B cell (primary cell): Measurements from ENCODE around the gene CDH16. TPM values are rescaled to one million over a fixed set of nuclear protein-coding genes. Genes with fewer than 3 reads are reported as not detected.

Experiments used
- ATAC-seq: fragments of 200-7000 bp; cut with Tn5 transposase; one replicate; pipeline ENCODE4 v1.10.0; 2021; ENCODE audit warnings: low read depth, mild to moderate bottlenecking, moderate number of reproducible peaks, moderate library complexity
- CTCF ChIA-PET: fragments of 350-600 bp; sonication (Branson Sonifier 250); formaldehyde crosslinking; loops from one replicate; lab custom pipeline; 2021; ENCODE audit warnings: antibody characterized with exemption, inconsistent platforms; lab: Charles Lee
- POLR2A ChIA-PET: fragments of 350-600 bp; sonication (Branson Sonifier 250); formaldehyde crosslinking; loops from one replicate; lab custom pipeline; 2021; ENCODE audit warnings: antibody characterized with exemption; lab: Charles Lee
- DNase-seq: peaks from one replicate; pipeline ENCODE4 v3.0.0; 2013
- H2AFZ ChIP-seq: 2 replicates; pipeline ENCODE4 v1.6.1; 2012; ENCODE audit warnings: mild to moderate bottlenecking, low read depth, low read length; ENCODE audit not compliant: insufficient read depth, poor library complexity, severe bottlenecking
- H3K27ac ChIP-seq, 2 donors: 1 replicate in 1 of 2; 2 replicates in 1 of 2; pipeline ENCODE4 v1.5.1; 2012 to 2013; ENCODE audit warnings: low read length in 2 of 2, mild to moderate bottlenecking in 2 of 2, moderate library complexity in 1 of 2
- H3K27me3 ChIP-seq, 4 experiments: fragments of 200-600 bp in 1 of 4; sonication (generic) in 1 of 4; replicated peaks in 1 of 4; 1 replicate in 2 of 4; 2 replicates in 2 of 4; pipeline versions ENCODE4 v1.6.1 to v1.7.0; 2013 to 2016; ENCODE audit warnings: low read length in 3 of 4, mild to moderate bottlenecking in 2 of 4, mixed read lengths in 1 of 4, moderate library complexity in 1 of 4; ENCODE audit not compliant: insufficient read depth in 4 of 4, control insufficient read depth in 3 of 4; ENCODE audit errors: control extremely low read depth in 1 of 4
- H3K36me3 ChIP-seq, 2 experiments: replicated peaks in 1 of 2; 1 replicate in 1 of 2; 2 replicates in 1 of 2; pipeline versions ENCODE4 v1.6.1 to v1.7.1; 2013; ENCODE audit warnings: low read length in 1 of 2; ENCODE audit not compliant: insufficient read depth in 2 of 2, control insufficient read depth in 1 of 2; ENCODE audit errors: control extremely low read depth in 1 of 2, extremely low read depth in 1 of 2
- H3K4me1 ChIP-seq, 2 donors: fragments of 200-600 bp in 1 of 2; sonication (generic) in 1 of 2; 1 replicate in 1 of 2; 2 replicates in 1 of 2; pipeline versions ENCODE4 v1.5.1 to v1.6.1; 2013 to 2017; ENCODE audit warnings: low read length in 2 of 2; ENCODE audit not compliant: control insufficient read depth in 2 of 2, insufficient read depth in 2 of 2
- H3K4me2 ChIP-seq: replicated peaks from 2 replicates; pipeline ENCODE3; 2012; ENCODE audit warnings: mild to moderate bottlenecking, low read depth, low read length; ENCODE audit not compliant: poor library complexity, severe bottlenecking
- H3K4me3 ChIP-seq, 5 experiments: fragments of 200-600 bp in 1 of 5; sonication (generic) in 1 of 5; 1 replicate in 3 of 5; 2 replicates in 2 of 5; pipeline versions ENCODE4 v1.5.1 to v1.7.0; 2011 to 2016; ENCODE audit warnings: low read length in 4 of 5, mild to moderate bottlenecking in 4 of 5, low read depth in 2 of 5, control low read depth in 1 of 5, moderate library complexity in 1 of 5; ENCODE audit not compliant: insufficient read depth in 1 of 5; ENCODE audit errors: control extremely low read depth in 1 of 5, extremely low read depth in 1 of 5
- H3K79me2 ChIP-seq: fragments of 200-600 bp; sonication (generic); one replicate; pipeline ENCODE4 v1.6.0; 2016; ENCODE audit warnings: low read length; ENCODE audit not compliant: control insufficient read depth, insufficient read depth
- H3K9ac ChIP-seq: fragments of 200-600 bp; sonication (generic); 2 replicates; pipeline ENCODE4 v1.6.1; 2017; ENCODE audit warnings: mild to moderate bottlenecking, low read length, moderate library complexity
- H3K9me3 ChIP-seq, 3 donors: one replicate each; pipeline versions ENCODE4 v1.6.1 to v1.7.1; 2013; ENCODE audit warnings: low read length in 2 of 3; ENCODE audit not compliant: control insufficient read depth in 2 of 3, insufficient read depth in 1 of 3; ENCODE audit errors: control extremely low read depth in 1 of 3
- H4K20me1 ChIP-seq: 2 replicates; pipeline ENCODE4 v1.6.0; 2012; ENCODE audit warnings: mild to moderate bottlenecking, low read length; ENCODE audit not compliant: insufficient read depth, control insufficient read depth, poor library complexity, severe bottlenecking
- H3K27ac Mint-ChIP-seq: one replicate; pipeline ENCODE4 v1.8.0; 2021; ENCODE audit warnings: mixed read lengths
- H3K27me3 Mint-ChIP-seq: one replicate; pipeline ENCODE4 v1.8.0; 2021; ENCODE audit warnings: mixed read lengths
- H3K4me1 Mint-ChIP-seq: one replicate; pipeline ENCODE4 v1.8.0; 2021; ENCODE audit warnings: mixed read lengths
- H3K4me3 Mint-ChIP-seq: one replicate; pipeline ENCODE4 v1.8.0; 2021; ENCODE audit warnings: mixed read lengths
- H3K9me3 Mint-ChIP-seq: one replicate; pipeline ENCODE4 v1.8.0; 2022; ENCODE audit warnings: mixed read lengths; ENCODE audit not compliant: insufficient read depth
- CTCF ChIP-seq: fragments of 200-600 bp; IDR thresholded peaks from one replicate; pipeline ENCODE4 v1.8.0; 2022; ENCODE audit warnings: antibody characterized with exemption, mild to moderate bottlenecking
- EZH2 ChIP-seq: IDR thresholded peaks from 2 replicates; pipeline ENCODE4 v1.6.1; 2012; ENCODE audit warnings: borderline replicate concordance, low read depth, mild to moderate bottlenecking, moderate library complexity, low read length; ENCODE audit not compliant: insufficient read depth, poor library complexity, severe bottlenecking
- WGBS: methylation state at CpG from one replicate; pipeline ENCODE4 v1.1.5; 2013; ENCODE audit warnings: missing lambda C conversion rate; ENCODE audit not compliant: insufficient coverage; 5-methylcytosine and 5-hydroxymethylcytosine counted together
- intact Hi-C: fragments of 100-400 bp; cut with micrococcal nuclease; formaldehyde crosslinking; loops from one replicate; pipeline ENCODE4 v1.10.0; 2022
- polyA plus RNA-seq: library from polyadenylated mRNA; depleted of rRNA; stranded (reverse); fragments of >200 nt; gene quantifications from 2 replicates; pipeline ENCODE4 v1.2.3, GENCODE V29; 2012
- total RNA-seq, 2 donors: library from RNA; stranded (reverse); fragments of 120-200 nt in 1 of 2; gene quantifications; 1 replicate in 1 of 2; 2 replicates in 1 of 2; pipeline versions ENCODE4 v1.2.3 to v1.2.4, GENCODE V29; 2013 to 2022

Gene CDH16
- total and polyA plus RNA-seq, 2 donors (not counting 1 experiment from before 2014, with no cell fraction given), result not detected

DNA sequence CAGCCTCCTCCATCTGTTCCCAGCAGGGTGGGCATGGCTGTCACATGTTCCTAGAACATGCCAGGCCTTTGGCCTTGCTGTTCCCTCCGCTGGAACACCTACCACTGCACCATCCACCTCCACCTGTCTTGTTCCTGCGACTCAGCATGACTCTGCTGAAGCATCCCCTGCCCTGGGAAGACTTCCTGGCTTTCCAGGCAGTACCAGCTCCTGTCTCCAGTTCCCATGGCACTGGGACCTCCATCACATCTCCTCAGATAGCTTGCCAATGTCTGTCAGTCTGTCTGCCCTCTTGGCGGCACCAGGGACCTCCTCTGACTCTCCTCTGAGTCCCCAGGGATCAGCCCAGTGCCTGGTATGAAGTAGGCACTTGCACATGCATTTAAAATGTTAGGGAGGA lies 22.7 kb downstream of the CDH16 start:
- Histone ChIP-seq H3K4me3 (no peak overlapping the region), H3K36me3 (no peaks in the 10 kb centered on the region), H3K79me2 (no peaks in the 10 kb centered on the region), H3K27me3 (peaks cover 0 to 3% (median 0%) of the 10 kb centered on the region in 4 experiments), H3K4me1 (peaks cover 0 to 3% of the 10 kb centered on the region in 2 donors), H3K9ac (no peak overlapping the region), H3K9me3 (no peaks in the 10 kb centered on the region), H2AFZ (no peak overlapping the region), H3K27ac (no peak overlapping the region), H4K20me1 (no peaks in the 10 kb centered on the region), H3K4me2 (no peak overlapping the region)
- ChIA-PET CTCF (interaction anchor here (1.0 to 2.5 kb wide), 6 partner anchors 11 to 259 kb away, joined by 3 to 8 read pairs (median 4); partner anchors contain the start of gene PDP2), POLR2A (no interaction called here)
- H3K4me1 Mint-ChIP-seq, result no peaks in the 10 kb centered on the region
- intact Hi-C loops, result loop anchor here (1.0 kb wide), 1 partner anchor 58 kb away; no protein-coding TSS in a partner anchor
- no peak for TF ChIP-seq EZH2
- TF ChIP-seq CTCF, result no peak
- H3K9me3 Mint-ChIP-seq, result no peaks in the 10 kb centered on the region
- H3K27me3 Mint-ChIP-seq, result no peaks in the 10 kb centered on the region
- H3K27ac Mint-ChIP-seq, result no peak overlapping the region
- ATAC-seq (no peak), DNase-seq (no peak)
- WGBS, result 100% methylated on average over 2 of the region's 3 CpGs
- no peak overlapping the region for H3K4me3 Mint-ChIP-seq

- Mint-ChIP-seq H3K4me3 (no peak overlapping the region), H3K27ac (no peak overlapping the region), H3K27me3 (no peaks in the 10 kb centered on the region), H3K9me3 (no peaks in the 10 kb centered on the region), H3K4me1 (no peaks in the 10 kb centered on the region)
- H3K4me1 ChIP-seq, result peaks cover 0 to 3% of the 10 kb centered on the region in 2 donors
- WGBS, result 94% methylated on average over 5 of the region's 5 CpGs
- no peak overlapping the region for H3K4me3 ChIP-seq
- H4K20me1 ChIP-seq, result no peaks in the 10 kb centered on the region
- no peak overlapping the region for H3K4me2 ChIP-seq
- H3K36me3 ChIP-seq, result no peaks in the 10 kb centered on the region
- no peak overlapping the region for H3K27ac ChIP-seq
- DNase-seq (no peak), ATAC-seq (no peak)
- TF ChIP-seq CTCF, result no peak
- TF ChIP-seq EZH2, result no peak
- no peaks in the 10 kb centered on the region for H3K79me2 ChIP-seq
- no peaks in the 10 kb centered on the region for H3K9me3 ChIP-seq
- ChIA-PET CTCF (interaction anchor here (1.0 to 2.5 kb wide), 6 partner anchors 11 to 260 kb away, joined by 3 to 8 read pairs (median 4); partner anchors contain the start of gene PDP2), POLR2A (no interaction called here)
- H2AFZ ChIP-seq, result no peak overlapping the region
- intact Hi-C loops, result loop anchor here (1.0 kb wide), 1 partner anchor 59 kb away; no protein-coding TSS in a partner anchor
- peaks cover 0 to 3% (median 0%) of the 10 kb centered on the region in 4 experiments for H3K27me3 ChIP-seq
- H3K9ac ChIP-seq, result no peak overlapping the region
Observed at GRCh38 chr16:66895689-66895979, 23.1 kb downstream of the CDH16 start.
